Nucleus accumbens (tissue), 56 donors: ENCODE data around the gene MED25.

Source experiments
- DNase-seq, 56 donors: peaks; one replicate each; lab custom pipeline; 2025; lab: John Stamatoyannopoulos, UW

MED25 gene

DNA sequence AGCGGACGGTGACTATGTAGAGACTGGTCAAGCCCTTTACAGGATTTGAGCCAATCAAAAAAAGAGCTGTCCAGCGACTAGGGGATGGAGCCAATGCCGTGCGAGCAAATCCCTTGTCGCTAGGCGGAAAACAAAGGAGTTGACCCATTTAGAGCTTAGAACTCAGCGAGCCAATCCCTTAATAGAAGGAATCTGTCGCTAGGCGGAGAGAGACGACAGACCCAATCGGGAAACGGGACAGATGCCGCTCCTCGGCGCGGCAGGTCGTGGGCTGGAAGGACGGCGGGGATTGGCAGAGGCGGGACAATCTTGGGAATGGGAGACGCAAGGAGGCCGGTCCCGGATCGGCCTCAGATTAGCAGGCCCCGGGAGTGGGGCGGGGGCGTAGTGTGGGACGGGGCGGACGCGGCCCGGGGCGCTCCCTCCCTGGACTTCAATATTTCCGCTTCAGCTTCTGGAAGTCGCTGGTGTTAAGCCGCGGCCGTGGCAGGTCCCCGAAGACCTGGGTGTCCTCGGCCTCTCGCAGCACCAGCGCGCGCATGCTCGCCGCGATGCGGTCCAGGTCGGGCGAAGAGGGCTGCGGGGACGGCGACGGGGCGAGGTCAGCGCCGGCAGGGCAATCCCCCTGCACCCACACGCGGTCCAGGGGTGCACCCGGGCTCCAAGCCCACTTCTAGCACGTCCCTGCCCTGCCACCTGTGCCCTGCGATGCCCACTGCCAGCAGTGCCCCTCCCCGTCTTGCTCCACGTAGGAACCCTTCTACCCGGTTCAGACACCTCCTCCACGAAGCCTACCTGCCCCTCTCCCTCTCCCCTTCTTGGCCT lies 51.6 kb downstream of the MED25 start:
- peak; percentile 89 to 100 (median 98) for DNase-seq

DNA sequence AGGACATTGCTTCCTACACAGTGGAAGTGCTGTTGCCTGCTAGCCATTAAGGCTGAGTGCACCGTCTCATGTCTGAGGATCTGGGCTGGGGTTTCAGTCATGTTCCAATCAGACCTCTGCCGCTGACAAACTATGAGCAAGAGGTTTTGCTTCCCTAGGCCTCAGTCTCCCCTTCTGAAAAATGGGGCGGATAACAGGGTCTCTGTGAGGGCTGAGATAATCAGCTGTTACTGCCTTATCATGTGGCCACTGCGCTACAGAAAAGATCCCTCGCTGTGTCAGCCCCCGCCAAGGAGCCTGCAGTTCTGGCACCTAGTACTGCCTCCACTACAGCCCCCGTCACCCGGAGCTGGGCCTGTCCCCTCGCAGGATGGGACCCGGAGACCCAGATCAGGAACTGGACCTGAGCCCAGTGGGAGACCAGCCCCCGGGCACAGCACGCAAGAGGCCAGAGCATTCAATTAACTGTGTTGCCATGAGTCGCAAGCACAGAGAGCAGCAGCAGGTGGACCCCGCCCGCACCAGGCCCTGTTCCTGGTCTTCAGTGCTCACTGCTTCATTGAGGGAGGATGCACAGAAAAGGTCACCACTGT lies 52.3 kb downstream of the MED25 start:
- peak in 1 of 56 donors; percentile 7 for DNase-seq

GRCh38 chr19:49871349-49871985 lies 53.4 kb downstream of the MED25 start:
- DNase-seq, result no peak

DNA sequence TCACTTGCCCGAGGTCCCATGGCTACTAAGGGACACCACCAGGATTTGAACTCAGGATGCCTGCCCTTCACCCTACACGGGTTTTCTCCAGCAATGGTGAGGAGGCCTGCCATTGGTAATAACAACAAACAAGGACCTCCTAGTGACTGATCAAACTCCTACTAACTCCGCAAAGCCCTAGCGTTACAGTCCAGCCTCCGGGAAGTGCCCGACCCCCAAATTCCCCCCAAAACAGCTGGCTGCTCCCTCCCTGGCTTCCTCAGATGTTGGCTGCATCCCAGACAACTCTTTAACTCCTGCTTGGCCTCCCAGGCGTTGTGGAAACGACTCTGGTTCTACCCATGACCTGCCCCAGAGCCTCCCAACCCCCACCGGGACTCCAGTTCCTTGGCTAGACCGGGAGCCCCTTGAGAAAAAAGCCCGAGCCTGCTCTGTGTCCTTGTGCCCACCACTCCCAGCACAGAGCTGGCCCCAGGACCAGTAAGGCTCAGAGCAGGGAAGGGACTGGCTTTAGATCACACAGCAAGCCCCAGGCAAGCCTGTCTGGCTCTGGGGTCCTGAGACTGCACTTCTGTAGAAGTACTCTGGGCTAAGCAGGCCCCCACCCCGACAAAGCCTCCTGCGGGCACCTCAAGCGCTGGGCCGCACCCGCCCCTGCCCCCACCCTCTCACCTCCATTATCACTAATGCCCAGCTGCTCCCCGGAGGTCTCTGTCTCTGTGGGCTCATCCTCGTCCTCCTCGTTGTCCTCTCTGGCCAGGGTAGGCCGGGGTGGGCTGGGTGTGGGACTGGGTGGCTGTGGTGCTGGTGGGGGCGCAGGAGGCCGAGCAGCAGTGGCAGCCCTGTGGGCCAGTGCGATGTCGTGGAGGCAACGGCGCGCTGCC lies 54.4 kb downstream of the MED25 start:
- DNase-seq, result no peak

DNA sequence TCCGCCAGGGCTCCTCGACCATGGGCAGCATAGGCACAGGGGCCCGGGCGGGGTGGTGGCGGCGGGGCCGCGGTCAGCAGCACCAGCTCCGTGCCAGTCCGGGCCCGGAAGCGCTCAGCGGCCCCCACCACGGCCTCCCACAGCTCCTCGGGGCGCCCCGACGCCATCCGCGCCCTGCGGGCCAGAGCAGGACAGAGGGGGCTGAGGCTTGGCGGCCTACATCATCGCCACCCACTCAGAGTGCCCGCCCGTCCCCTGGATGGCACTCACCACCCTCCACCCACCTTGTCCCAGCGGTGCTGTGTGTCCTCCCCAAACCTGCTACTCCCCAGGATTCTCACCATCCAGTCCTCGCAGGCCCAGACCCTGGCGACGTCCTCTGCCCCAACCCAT lies 55.0 kb downstream of the MED25 start:
- DNase-seq, result no peak

- no peak for DNase-seq
Observed at GRCh38 chr19:49873834-49874233, 55.7 kb downstream of the MED25 start.

DNA sequence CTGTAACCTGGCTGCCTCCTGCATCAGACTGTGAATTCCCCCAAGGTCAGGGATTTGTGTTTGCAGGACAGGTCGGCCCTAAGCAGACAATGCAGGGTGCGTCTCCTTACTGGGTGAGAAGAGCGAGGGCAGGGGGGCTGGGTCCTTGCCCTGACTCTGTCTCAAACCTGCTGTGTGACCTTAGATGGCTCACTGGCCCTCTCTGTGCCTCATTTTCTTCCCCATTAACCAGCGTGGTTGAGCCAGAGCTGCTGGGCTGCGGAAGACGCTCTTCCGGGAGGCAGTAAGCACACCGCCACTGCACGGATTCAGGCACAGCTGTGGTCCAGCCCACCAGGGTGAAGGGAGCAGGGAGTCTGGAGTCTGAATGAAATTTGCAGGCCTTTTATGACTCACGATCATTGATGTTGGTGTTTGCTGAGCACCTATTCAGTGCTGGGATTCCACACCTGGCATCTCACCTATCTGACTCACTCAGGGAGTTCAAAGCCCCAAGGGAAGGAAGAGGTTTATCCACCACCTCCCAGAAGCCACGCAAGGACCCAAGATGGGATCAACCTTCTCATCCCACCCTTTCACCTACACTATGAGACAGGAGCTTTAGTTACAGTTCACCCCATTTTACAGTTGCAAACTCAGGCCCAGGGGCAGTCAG lies 56.5 kb downstream of the MED25 start:
- DNase-seq, result no peak

DNA sequence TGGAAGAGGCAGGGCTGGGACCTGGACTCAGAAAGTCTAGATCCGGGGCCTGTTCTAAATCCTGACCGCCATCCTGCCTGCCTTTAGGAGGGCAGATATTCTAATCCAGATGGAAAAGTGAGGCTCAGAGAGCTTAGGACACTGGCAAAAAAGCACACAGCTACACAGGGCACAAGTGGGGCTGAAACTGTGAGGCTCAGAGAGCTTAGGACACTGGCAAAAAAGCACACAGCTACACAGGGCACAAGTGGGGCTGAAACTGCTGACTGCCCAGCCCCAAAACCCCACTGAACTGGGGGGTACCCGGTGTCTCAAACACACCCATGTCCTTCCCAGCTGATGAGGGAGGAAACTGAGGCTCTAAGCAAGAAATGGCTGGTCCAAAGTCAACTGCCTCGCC lies 57.1 kb downstream of the MED25 start:
- no peak for DNase-seq

GRCh38 chr19:49875857-49876421 lies 57.9 kb downstream of the MED25 start:
- peak in 47 of 56 donors; percentile 40 to 82 (median 69) for DNase-seq

DNA sequence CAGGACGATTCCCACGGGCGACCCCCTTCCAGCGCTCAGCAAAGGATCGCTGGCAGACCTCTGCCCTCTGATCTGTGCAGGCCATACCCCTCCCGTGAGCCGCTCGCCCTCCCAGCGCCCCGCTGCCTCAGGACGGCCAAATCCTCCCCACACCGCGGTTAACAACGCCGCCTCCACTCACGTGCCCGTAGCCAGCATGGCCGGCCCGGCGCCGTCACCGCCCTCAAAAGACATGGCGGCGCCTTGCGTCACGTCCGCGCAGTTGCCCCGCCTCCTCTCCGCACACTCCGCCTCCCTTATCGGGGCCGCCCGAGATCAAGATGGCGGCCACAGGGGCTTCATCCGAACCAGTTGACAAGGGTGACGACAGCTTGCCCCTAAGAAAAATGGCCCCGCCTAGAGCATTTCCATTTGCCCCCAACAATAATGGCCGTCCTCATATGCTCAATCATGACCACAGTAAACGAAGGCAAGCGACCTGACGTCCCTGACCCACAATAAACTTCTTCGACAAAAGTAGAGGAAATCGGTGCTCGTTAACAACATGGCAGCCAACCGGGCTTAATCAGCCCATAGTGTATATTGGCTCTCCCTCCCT lies 58.4 kb downstream of the MED25 start:
- peak; percentile 79 to 100 (median 98) for DNase-seq

GRCh38 chr19:49877020-49877878 lies 59.2 kb downstream of the MED25 start, which contains the start of the genes AKT1S1 and TBC1D17:
Gene AKT1S1, minus strand, starts transcription at chr19:49877355. Its CDS starts 4,060 bp downstream, at chr19:49873295.
Gene TBC1D17, plus strand, starts transcription at chr19:49877702. Its CDS starts 22 bp downstream, at chr19:49877724.
- peak; percentile 92 to 100 (median 99) for DNase-seq

DNA sequence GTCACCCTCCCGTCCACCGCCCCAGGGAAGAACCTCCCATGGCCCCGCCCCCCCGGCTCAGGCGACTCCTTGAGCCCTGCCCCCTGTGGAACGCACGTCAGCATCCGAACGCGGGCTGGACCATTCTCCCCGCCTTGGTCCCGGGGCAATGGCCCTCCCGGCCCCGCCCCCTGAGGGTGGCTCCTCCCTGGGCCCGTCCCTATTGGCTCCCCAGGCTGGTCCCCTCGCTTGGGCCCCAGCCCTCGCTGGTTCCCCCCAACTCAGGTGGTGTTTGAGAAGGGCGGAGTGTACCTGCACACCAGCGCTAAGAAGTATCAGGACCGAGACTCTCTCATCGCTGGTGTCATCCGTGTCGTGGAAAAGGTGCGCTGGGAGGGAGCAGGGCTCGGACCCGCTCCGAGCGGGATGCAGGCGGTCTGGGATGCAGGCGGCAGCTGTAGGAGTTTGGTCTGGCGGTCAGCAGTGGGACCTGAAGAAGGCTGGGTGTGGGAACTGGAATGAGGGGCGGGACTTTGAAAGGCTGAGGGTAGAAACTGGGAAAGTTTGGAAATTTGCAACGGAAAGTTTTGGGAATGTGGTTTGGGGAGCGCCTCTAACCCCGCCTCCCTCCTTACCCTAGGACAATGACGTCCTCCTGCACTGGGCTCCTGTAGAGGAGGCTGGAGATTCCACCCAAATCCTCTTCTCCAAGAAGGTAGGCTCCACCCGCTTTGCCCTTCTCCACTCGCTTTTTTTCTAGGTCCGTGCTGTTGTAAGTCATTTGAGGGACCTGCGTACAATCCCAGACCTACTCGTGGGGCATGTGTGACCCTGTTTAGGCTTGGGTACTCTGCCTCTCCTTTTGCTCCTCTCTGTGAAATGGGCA lies 60.0 kb downstream of the MED25 start:
- peak in 54 of 56 donors; percentile 88 to 99 (median 96) for DNase-seq

GRCh38 chr19:49878744-49879070 lies 60.6 kb downstream of the MED25 start:
- no peak for DNase-seq

GRCh38 chr19:49879243-49879963 lies 61.3 kb downstream of the MED25 start:
- no peak for DNase-seq

DNA sequence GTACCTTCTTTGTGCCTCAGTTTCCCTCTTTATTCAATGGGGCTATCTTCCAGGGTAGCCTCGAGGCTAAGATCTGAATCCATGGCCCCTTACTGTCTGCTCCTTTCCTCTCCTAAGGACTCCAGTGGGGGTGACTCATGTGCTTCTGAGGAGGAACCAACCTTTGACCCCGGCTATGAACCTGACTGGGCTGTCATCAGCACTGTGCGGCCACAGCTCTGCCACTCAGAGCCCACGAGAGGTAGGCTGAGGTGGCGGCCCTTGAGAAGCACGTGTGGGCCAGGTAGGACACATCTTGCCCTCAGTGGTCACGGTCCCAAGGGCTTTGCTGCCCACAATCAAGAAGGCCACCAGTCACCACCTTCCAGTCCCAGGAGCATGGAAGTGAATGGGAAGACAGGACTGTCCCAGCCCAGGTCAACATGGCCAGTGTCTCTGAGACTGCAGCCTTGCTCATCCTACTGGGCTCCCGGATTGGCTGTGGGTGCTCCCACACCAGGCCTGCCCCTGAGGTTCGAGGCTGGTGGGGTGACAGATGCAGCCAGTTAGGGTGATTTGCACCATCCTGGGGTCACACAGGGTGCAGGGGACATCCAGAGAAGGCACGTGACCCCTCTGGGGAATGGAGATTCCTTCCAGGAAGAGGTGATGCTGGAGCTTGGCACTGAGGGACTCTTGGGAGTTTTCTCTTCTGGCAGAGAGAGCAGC lies 62.2 kb downstream of the MED25 start:
- DNase-seq, result no peak

GRCh38 chr19:49881186-49881585 lies 63.1 kb downstream of the MED25 start:
- no peak for DNase-seq
